GM21381 (cell line): ENCODE data around the gene SUPT6H.

ENCODE experiments used
- ATAC-seq: cut with Tn5 transposase; IDR thresholded peaks from one replicate; pipeline ENCODE4 v1.9.1; 2021; ENCODE audit warnings: mild to moderate bottlenecking, moderate library complexity; ENCODE audit not compliant: unreplicated experiment

Gene SUPT6H

GRCh38 chr17:28700278-28700677, 38.3 kb downstream of the SUPT6H start:
- no peak for ATAC-seq

- ATAC-seq = no peak
Measured at GRCh38 chr17:28700830-28701492, 39.0 kb downstream of the SUPT6H start.

GRCh38 chr17:28702026-28702751, 40.2 kb downstream of the SUPT6H start:
- no peak for ATAC-seq

GRCh38 chr17:28702752-28703150, 40.7 kb downstream of the SUPT6H start:
- no peak for ATAC-seq

GRCh38 chr17:28703552-28704218, 41.7 kb downstream of the SUPT6H start:
- no peak for ATAC-seq

GRCh38 chr17:28704219-28704858, 42.3 kb downstream of the SUPT6H start:
- ATAC-seq = no peak

GRCh38 chr17:28705074-28705659, 43.2 kb downstream of the SUPT6H start:
- ATAC-seq = no peak

- ATAC-seq = no peak
Measured at GRCh38 chr17:28705728-28706334, 43.8 kb downstream of the SUPT6H start.

GRCh38 chr17:28706471-28707338, 44.7 kb downstream of the SUPT6H start:
- ATAC-seq = no peak

- ATAC-seq = no peak
Measured at GRCh38 chr17:28707339-28707720, 45.3 kb downstream of the SUPT6H start.

- peak; percentile 73 for ATAC-seq
Measured at GRCh38 chr17:28710861-28711722, 49.1 kb downstream of the SUPT6H start.

- ATAC-seq = peak; percentile 16
Measured at GRCh38 chr17:28711723-28712031, 49.7 kb downstream of the SUPT6H start, which contains the start of gene PROCA1. TSS of gene PROCA1 (minus strand) at chr17:28711888. CDS start at chr17:28711660, 228 bp downstream.

GRCh38 chr17:28712032-28712704, 50.2 kb downstream of the SUPT6H start:
- no peak for ATAC-seq

- no peak for ATAC-seq
Measured at GRCh38 chr17:28712705-28713415, 50.9 kb downstream of the SUPT6H start.

GRCh38 chr17:28714281-28714680, 52.3 kb downstream of the SUPT6H start:
- ATAC-seq = no peak

- no peak for ATAC-seq
Measured at GRCh38 chr17:28715217-28715616, 53.2 kb downstream of the SUPT6H start.

GRCh38 chr17:28716740-28717577, 55.0 kb downstream of the SUPT6H start:
- ATAC-seq = no peak
